ENCODE results near the gene KRT6C. TPM values are rescaled to one million over a fixed set of nuclear protein-coding genes. Genes with fewer than 3 reads are reported as not detected.

KRT6C gene
- polyA plus RNA-seq, 1 of the 3 experiments (the other 2 are of a cell fraction) = not detected

DNA sequence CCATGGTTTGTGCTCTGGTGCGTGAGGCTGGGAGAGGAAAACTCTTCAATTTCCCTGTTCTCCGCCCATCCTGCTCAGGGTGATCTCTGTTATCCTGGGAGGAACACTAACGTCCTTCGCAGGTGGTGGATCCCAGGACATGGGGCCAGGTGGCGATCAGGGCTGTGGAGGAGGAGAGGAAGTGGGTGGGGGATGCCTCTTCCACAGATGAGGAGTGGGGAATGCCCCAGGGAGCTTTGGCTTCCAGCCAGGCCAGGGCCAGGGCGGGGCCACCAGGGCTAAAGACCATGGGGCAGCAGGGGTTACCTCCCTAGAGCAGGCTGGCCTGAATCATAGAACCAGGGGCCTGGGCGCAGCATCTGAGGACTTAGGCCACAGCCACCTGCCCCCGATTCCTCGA, 36.1 kb downstream of the KRT6C start:
- Histone ChIP-seq H3K9me2 (no peaks in the 10 kb centered on the region), H3K27ac (ENCODE audit: low read depth in 2 of 2, low read length in 1 of 2) (no peak overlapping the region)
- WGBS (ENCODE audit: low lambda C conversion rate) = 34% methylated on average over 8 of the region's 9 CpGs

DNA sequence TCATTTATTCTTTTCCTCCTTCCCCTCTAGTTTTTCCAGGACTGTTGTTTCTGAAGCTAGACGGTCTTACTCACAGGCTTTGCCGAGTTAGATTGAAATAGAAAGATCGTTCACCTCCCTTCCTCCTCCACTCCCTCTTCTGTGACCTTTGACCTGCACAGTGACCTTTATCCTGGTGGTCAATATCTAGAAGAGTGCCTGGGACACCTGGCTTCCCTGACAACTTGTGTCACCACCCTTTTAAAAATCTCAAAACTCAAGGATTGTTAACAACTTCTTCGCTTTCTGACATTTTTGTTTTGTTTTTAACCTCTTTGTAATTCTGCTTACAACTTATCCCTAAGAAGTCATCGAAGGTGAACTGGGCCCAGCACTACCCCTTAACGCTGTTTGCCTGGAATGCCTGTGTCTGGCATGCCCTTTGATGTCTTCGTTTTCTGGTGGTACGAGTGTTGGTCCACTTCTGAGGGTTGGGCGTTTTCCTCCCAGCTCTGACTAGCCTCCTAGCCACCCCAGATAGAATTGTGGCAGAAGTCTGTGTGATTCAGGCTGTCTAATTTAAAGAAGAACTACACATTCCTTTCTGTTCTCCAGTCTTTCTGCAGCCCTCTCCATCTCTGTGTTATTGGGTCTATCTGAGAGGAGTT, 36.7 kb downstream of the KRT6C start:
- DNase-seq = no peak
- no peaks in the 10 kb centered on the region for H4K20me1 ChIP-seq (ENCODE audit: insufficient read depth)
- peaks cover 0 to 19% of the 10 kb centered on the region in 2 experiments; a peak in 2 of 4 replicates for H3K4me1 ChIP-seq (ENCODE audit: control insufficient read depth in 1 of 2, insufficient read depth in 2 of 2, low read depth in 1 of 2, low read length in 1 of 2)
- H3K9me3 ChIP-seq = no peaks in the 10 kb centered on the region
- peaks cover 17% of the 10 kb centered on the region for H3F3A ChIP-seq (replicated peaks; ENCODE audit: insufficient read depth)
- WGBS (ENCODE audit: low lambda C conversion rate) = 34% methylated on average over 9 of the region's 9 CpGs
- no peaks in the 10 kb centered on the region for H3K36me3 ChIP-seq (replicated peaks in 1 of 2; ENCODE audit: control insufficient read depth in 1 of 2, insufficient read depth in 2 of 2, low read length in 1 of 2)
- no peak overlapping the region for H3K4me2 ChIP-seq
- no peak overlapping the region for H3K9ac ChIP-seq
- H3K79me2 ChIP-seq (ENCODE audit: insufficient read depth) = no peaks in the 10 kb centered on the region
- CTCF ChIA-PET = no interaction called here
- no peaks in the 10 kb centered on the region for H3K9me2 ChIP-seq
- TF ChIP-seq, protein P1, sequence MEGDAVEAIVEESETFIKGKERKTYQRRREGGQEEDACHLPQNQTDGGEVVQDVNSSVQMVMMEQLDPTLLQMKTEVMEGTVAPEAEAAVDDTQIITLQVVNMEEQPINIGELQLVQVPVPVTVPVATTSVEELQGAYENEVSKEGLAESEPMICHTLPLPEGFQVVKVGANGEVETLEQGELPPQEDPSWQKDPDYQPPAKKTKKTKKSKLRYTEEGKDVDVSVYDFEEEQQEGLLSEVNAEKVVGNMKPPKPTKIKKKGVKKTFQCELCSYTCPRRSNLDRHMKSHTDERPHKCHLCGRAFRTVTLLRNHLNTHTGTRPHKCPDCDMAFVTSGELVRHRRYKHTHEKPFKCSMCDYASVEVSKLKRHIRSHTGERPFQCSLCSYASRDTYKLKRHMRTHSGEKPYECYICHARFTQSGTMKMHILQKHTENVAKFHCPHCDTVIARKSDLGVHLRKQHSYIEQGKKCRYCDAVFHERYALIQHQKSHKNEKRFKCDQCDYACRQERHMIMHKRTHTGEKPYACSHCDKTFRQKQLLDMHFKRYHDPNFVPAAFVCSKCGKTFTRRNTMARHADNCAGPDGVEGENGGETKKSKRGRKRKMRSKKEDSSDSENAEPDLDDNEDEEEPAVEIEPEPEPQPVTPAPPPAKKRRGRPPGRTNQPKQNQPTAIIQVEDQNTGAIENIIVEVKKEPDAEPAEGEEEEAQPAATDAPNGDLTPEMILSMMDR (IDR thresholded peaks at IDR 0.05) = no peak
- TF ChIP-seq EP300 (IDR thresholded peaks at IDR 0.05; ENCODE audit: borderline replicate concordance in 1 of 2, low read depth in 1 of 2, low read length in 1 of 2) = no peak
- TF ChIP-seq MEF2A (IDR thresholded peaks at IDR 0.05; ENCODE audit: borderline replicate concordance, low read depth) = no peak
- TF ChIP-seq RAD21 (IDR thresholded peaks at IDR 0.05; ENCODE audit: low read length) = no peak
- no peak for TF ChIP-seq GATA2 (CRISPR knock-in tag; IDR thresholded peaks at IDR 0.05)
- TF ChIP-seq RCOR1 (IDR thresholded peaks at IDR 0.05; ENCODE audit: low read length) = no peak
- no peak for TF ChIP-seq SIN3A (IDR thresholded peaks at IDR 0.05; ENCODE audit: borderline replicate concordance, low read depth, low read length)
- TF ChIP-seq NRF1 (IDR thresholded peaks at IDR 0.05; ENCODE audit: low read depth, low read length) = no peak
- no peak for TF ChIP-seq CHD2 (IDR thresholded peaks at IDR 0.05; ENCODE audit: low read length, partially characterized antibody)
- TF ChIP-seq FOXM1 (IDR thresholded peaks at IDR 0.05; ENCODE audit: low read depth) = no peak
- no peak for TF ChIP-seq ELF1 (IDR thresholded peaks at IDR 0.05)
- no peak for TF ChIP-seq RXRA (IDR thresholded peaks at IDR 0.05; ENCODE audit: borderline replicate concordance, low read depth)
- TF ChIP-seq SMC3 (IDR thresholded peaks at IDR 0.05; ENCODE audit: low read depth, low read length) = no peak
- no peak for TF ChIP-seq MXI1 (IDR thresholded peaks at IDR 0.05; ENCODE audit: low read depth, low read length)
- TF ChIP-seq, protein P2, sequence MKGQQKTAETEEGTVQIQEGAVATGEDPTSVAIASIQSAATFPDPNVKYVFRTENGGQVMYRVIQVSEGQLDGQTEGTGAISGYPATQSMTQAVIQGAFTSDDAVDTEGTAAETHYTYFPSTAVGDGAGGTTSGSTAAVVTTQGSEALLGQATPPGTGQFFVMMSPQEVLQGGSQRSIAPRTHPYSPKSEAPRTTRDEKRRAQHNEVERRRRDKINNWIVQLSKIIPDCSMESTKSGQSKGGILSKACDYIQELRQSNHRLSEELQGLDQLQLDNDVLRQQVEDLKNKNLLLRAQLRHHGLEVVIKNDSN (IDR thresholded peaks at IDR 0.05; ENCODE audit: borderline replicate concordance, low read depth) = no peak
- TF ChIP-seq, protein P3, sequence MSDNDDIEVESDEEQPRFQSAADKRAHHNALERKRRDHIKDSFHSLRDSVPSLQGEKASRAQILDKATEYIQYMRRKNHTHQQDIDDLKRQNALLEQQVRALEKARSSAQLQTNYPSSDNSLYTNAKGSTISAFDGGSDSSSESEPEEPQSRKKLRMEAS (IDR thresholded peaks at IDR 0.05; ENCODE audit: low read depth) = no peak
- TF ChIP-seq, protein P4, sequence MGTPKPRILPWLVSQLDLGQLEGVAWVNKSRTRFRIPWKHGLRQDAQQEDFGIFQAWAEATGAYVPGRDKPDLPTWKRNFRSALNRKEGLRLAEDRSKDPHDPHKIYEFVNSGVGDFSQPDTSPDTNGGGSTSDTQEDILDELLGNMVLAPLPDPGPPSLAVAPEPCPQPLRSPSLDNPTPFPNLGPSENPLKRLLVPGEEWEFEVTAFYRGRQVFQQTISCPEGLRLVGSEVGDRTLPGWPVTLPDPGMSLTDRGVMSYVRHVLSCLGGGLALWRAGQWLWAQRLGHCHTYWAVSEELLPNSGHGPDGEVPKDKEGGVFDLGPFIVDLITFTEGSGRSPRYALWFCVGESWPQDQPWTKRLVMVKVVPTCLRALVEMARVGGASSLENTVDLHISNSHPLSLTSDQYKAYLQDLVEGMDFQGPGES (IDR thresholded peaks at IDR 0.05; ENCODE audit: low read depth, low read length) = no peak
- peak overlapping the region; percentile 18; the same call in 1 of the 2 replicates for H2AFZ ChIP-seq (ENCODE audit: low read depth)
- POLR2A ChIA-PET = no interaction called here
- peaks cover 18% of the 10 kb centered on the region; the same call in 1 of the 2 replicates for H3K27me3 ChIP-seq (ENCODE audit: insufficient read depth)
- H3K27ac ChIP-seq (ENCODE audit: low read depth in 2 of 2, low read length in 1 of 2) = no peak overlapping the region
- no peak overlapping the region for H3K4me3 ChIP-seq (ENCODE audit: low read depth in 2 of 2, low read length in 1 of 2)

More for the DNA sequence above, 36.1 kb downstream of the KRT6C start:
- Histone ChIP-seq H2AFZ (ENCODE audit: low read depth) (0 out of 2 replicates have a peak overlapping the region, but pooled peaks have one; percentile 18), H4K20me1 (ENCODE audit: insufficient read depth) (no peaks in the 10 kb centered on the region), H3K36me3 (replicated peaks in 1 of 2; ENCODE audit: control insufficient read depth in 1 of 2, insufficient read depth in 2 of 2, low read length in 1 of 2) (no peaks in the 10 kb centered on the region), H3K9me3 (no peaks in the 10 kb centered on the region), H3K4me1 (ENCODE audit: control insufficient read depth in 1 of 2, insufficient read depth in 2 of 2, low read depth in 1 of 2, low read length in 1 of 2) (peaks cover 0 to 22% of the 10 kb centered on the region in 2 experiments; a peak in 2 of 4 replicates), H3K27me3 (ENCODE audit: insufficient read depth) (peaks cover 12% of the 10 kb centered on the region; the same call in 1 of the 2 replicates), H3F3A (replicated peaks; ENCODE audit: insufficient read depth) (peaks cover 23% of the 10 kb centered on the region), H3K4me2 (no peak overlapping the region), H3K9ac (no peak overlapping the region), H3K79me2 (ENCODE audit: insufficient read depth) (no peaks in the 10 kb centered on the region), H3K4me3 (ENCODE audit: low read depth in 2 of 2, low read length in 1 of 2) (no peak overlapping the region)
- ChIA-PET POLR2A (no interaction called here), CTCF (no interaction called here)
- no peak for TF ChIP-seq YY1 (IDR thresholded peaks at IDR 0.05; ENCODE audit: low read depth)
- no peak for DNase-seq
